HepG2 (cell line): ENCODE results near the gene GPC6. TPM values are rescaled to one million over a fixed set of nuclear protein-coding genes. Genes with fewer than 3 reads are reported as not detected.

Experiments
- ATAC-seq: fragments of 200-7000 bp; cut with Tn5 transposase; 3 replicates; pipeline ENCODE4 v1.9.1; 2020; ENCODE audit warnings: mild to moderate bottlenecking, moderate library complexity
- BruUV-seq: library from RNA; stranded (reverse); fragments of 400-500 nt; replicated peaks from 2 replicates; lab custom pipeline; 2021; lab: Mats Ljungman, UMichigan
- CTCF ChIA-PET: fragments of 300-600 bp; formaldehyde crosslinking; extraction: SDS; loops from one replicate; lab custom pipeline; 2021; ENCODE audit warnings: low total read pairs, inconsistent platforms, low intra/inter-chr PET ratio; lab: Yijun Ruan, JAX
- POLR2A ChIA-PET: fragments of 350-600 bp; sonication (Branson Sonifier 250); formaldehyde crosslinking; loops from one replicate; lab custom pipeline; 2020; ENCODE audit warnings: antibody characterized with exemption, inconsistent platforms; lab: Yijun Ruan, JAX
- DNase-seq: peaks from one replicate; pipeline ENCODE4 v3.0.0-alpha.2; 2015; ENCODE audit warnings: low spot score
- FAIRE-seq: peaks from 3 replicates; lab custom pipeline; 2011; peaks lifted over from hg19 to GRCh38; lab: Jason Lieb, UNC
- H2AFZ ChIP-seq: one replicate; pipeline ENCODE4 v1.6.1; 2011; ENCODE audit warnings: low read length, inconsistent platforms
- H3K27ac ChIP-seq: fragments of 300-600 bp; 3 replicates; pipeline ENCODE4 v1.8.0; 2011; ENCODE audit warnings: mixed run types, mild to moderate bottlenecking, mixed read lengths, low read length, inconsistent platforms; ENCODE audit not compliant: insufficient read depth; ENCODE audit errors: extremely low read length
- H3K27me3 ChIP-seq, 2 experiments: fragments of 200-600 bp in 1 of 2; 2 replicates in 1 of 2; 3 replicates in 1 of 2; pipeline versions ENCODE4 v1.6.0 to v1.8.0; 2011; ENCODE audit warnings: low read length in 2 of 2, mild to moderate bottlenecking in 2 of 2, moderate library complexity in 2 of 2, inconsistent platforms in 1 of 2; ENCODE audit not compliant: insufficient read depth in 2 of 2, control insufficient read depth in 1 of 2
- H3K36me3 ChIP-seq, 2 experiments: fragments of 200-600 bp in 1 of 2; replicated peaks in 1 of 2; 2 replicates in 1 of 2; 3 replicates in 1 of 2; pipeline versions ENCODE4 v1.5.1 to v1.8.0; 2011; ENCODE audit warnings: low read length in 2 of 2, inconsistent platforms in 1 of 2; ENCODE audit not compliant: insufficient read depth in 2 of 2, control insufficient read depth in 1 of 2
- H3K4me1 ChIP-seq: 2 replicates; pipeline ENCODE4 v1.5.1; 2012; ENCODE audit warnings: low read length, inconsistent platforms; ENCODE audit not compliant: insufficient read depth
- H3K4me2 ChIP-seq: 2 replicates; pipeline ENCODE4 v1.6.0; 2011; ENCODE audit warnings: low read depth, low read length, inconsistent platforms
- H3K4me3 ChIP-seq, 3 experiments: fragments of 200-600 bp in 1 of 3; sonication (generic), shearing (Covaris generic) in 1 of 3; replicated peaks in 1 of 3; 2 replicates each; pipeline ENCODE4 v1.5.1; 2011 to 2016; ENCODE audit warnings: low read length in 3 of 3, inconsistent platforms in 2 of 3, low read depth in 2 of 3, mild to moderate bottlenecking in 2 of 3, control low read depth in 1 of 3, mixed read lengths in 1 of 3; ENCODE audit not compliant: insufficient read depth in 1 of 3
- H3K79me2 ChIP-seq: one replicate; pipeline ENCODE4 v1.6.1; 2011; ENCODE audit warnings: low read length, inconsistent platforms; ENCODE audit not compliant: insufficient read depth
- H3K9ac ChIP-seq: 2 replicates; pipeline ENCODE4 v1.6.0; 2011; ENCODE audit warnings: mild to moderate bottlenecking, low read depth, low read length, inconsistent platforms; ENCODE audit not compliant: insufficient read depth
- H3K9me3 ChIP-seq: 2 replicates; pipeline ENCODE4 v1.5.1; 2012; ENCODE audit warnings: mild to moderate bottlenecking, low read length
- H4K20me1 ChIP-seq: 2 replicates; pipeline ENCODE4 v1.6.0; 2011; ENCODE audit warnings: inconsistent platforms, mild to moderate bottlenecking, low read length, moderate library complexity; ENCODE audit not compliant: insufficient read depth
- IRX3 ChIP-seq: sonication (generic); formaldehyde crosslinking; IDR thresholded peaks from 2 replicates; pipeline ENCODE4 v1.8.1; 2023; ENCODE audit warnings: mild to moderate bottlenecking, low read depth, missing genetic modification reagents, borderline replicate concordance
- KDM4B ChIP-seq: sonication (generic); formaldehyde crosslinking; IDR thresholded peaks from 2 replicates; pipeline ENCODE4 v1.4.0; 2020; ENCODE audit warnings: missing genetic modification reagents
- RBM22 ChIP-seq: fragments of 200-400 bp; formaldehyde crosslinking; optimal IDR thresholded peaks from 2 replicates; pipeline ENCODE3; 2017; ENCODE audit warnings: mild to moderate bottlenecking, low read length, moderate library complexity
- SIX4 ChIP-seq: sonication (generic); formaldehyde crosslinking; IDR thresholded peaks from 2 replicates; pipeline ENCODE4 v1.4.0; 2020; ENCODE audit warnings: missing genetic modification reagents
- YEATS4 ChIP-seq: sonication (generic); formaldehyde crosslinking; IDR thresholded peaks from 2 replicates; pipeline ENCODE4 v1.4.0; 2020; ENCODE audit warnings: missing genetic modification reagents, borderline replicate concordance
- ZFP62 ChIP-seq: sonication (generic); formaldehyde crosslinking; IDR thresholded peaks from 2 replicates; pipeline ENCODE4 v1.4.0; 2020; ENCODE audit warnings: missing genetic modification reagents
- ZNF282 ChIP-seq: fragments of 450-650 bp; IDR thresholded peaks from 2 replicates; pipeline ENCODE4 v1.6.1; 2018; ENCODE audit not compliant: partially characterized antibody
- ZNF337 ChIP-seq: sonication (generic); formaldehyde crosslinking; IDR thresholded peaks from 2 replicates; pipeline ENCODE4 v1.5.1; 2020; ENCODE audit warnings: missing genetic modification reagents, low read depth, mild to moderate bottlenecking, borderline replicate concordance
- ZNF577 ChIP-seq: sonication (generic); formaldehyde crosslinking; IDR thresholded peaks from 2 replicates; pipeline ENCODE4 v1.4.0; 2020; ENCODE audit warnings: mild to moderate bottlenecking, low read depth, missing genetic modification reagents, borderline replicate concordance
- ZNF782 ChIP-seq: sonication (generic); formaldehyde crosslinking; IDR thresholded peaks from 2 replicates; pipeline ENCODE4 v1.4.0; 2020; ENCODE audit warnings: missing genetic modification reagents, mild to moderate bottlenecking, borderline replicate concordance
- WGBS: methylation state at CpG from one replicate; pipeline ENCODE4 v1.1.6; 2017; ENCODE audit warnings: low lambda C conversion rate; 5-methylcytosine and 5-hydroxymethylcytosine counted together
- in situ Hi-C: cut with HindIII; loops from 2 replicates; pipeline ENCODE4 v1.10.0; 2017; ENCODE audit warnings: low pct_unique_long_range_greater_than_20kb; ENCODE audit not compliant: extremely low pct_ligation_motif_present
- intact Hi-C: fragments of 100-400 bp; cut with micrococcal nuclease; formaldehyde crosslinking; loops from one replicate; pipeline ENCODE4 v1.10.0; 2022; ENCODE audit not compliant: unreplicated experiment
- polyA plus RNA-seq, 8 experiments: library from polyadenylated mRNA; depleted of rRNA in 3 of 8; stranded (reverse) in 7 of 8; unstranded in 1 of 8; fragments of >200 nt; fragmentation: Illumina TruSeq in 4 of 8; extraction: Trizol in 4 of 8; gene quantifications; 2 replicates each; pipeline versions ENCODE4 v1.2.1 to v1.2.3, GENCODE V29; 2011 to 2016; ENCODE audit warnings: low read depth in 4 of 8, missing spikeins in 1 of 8, mixed read lengths in 1 of 8; ENCODE audit not compliant: insufficient read depth in 1 of 8
- total RNA-seq, 5 experiments: library from RNA; depleted of rRNA; stranded (reverse); fragments of >200 nt; fragmentation: Illumina TruSeq; extraction: Trizol; gene quantifications; 2 replicates each; pipeline ENCODE4 v1.2.3, GENCODE V29; 2016; ENCODE audit warnings: low read depth in 1 of 5
- TF ChIP-seq, protein P1 (sequence below): fragments of 450-650 bp; IDR thresholded peaks from 2 replicates; pipeline ENCODE4 v1.6.1; 2017; ENCODE audit warnings: mild to moderate bottlenecking
- TF ChIP-seq, protein P2 (sequence below): sonication (generic); formaldehyde crosslinking; IDR thresholded peaks from 2 replicates; pipeline ENCODE4 v1.4.0; 2020; ENCODE audit warnings: missing genetic modification reagents

GPC6 gene
- total and polyA plus RNA-seq, 2 of the 13 experiments (the other 11 are each of a cell fraction or from before 2014, with no cell fraction given), result 24.5 to 33.9 TPM

DNA sequence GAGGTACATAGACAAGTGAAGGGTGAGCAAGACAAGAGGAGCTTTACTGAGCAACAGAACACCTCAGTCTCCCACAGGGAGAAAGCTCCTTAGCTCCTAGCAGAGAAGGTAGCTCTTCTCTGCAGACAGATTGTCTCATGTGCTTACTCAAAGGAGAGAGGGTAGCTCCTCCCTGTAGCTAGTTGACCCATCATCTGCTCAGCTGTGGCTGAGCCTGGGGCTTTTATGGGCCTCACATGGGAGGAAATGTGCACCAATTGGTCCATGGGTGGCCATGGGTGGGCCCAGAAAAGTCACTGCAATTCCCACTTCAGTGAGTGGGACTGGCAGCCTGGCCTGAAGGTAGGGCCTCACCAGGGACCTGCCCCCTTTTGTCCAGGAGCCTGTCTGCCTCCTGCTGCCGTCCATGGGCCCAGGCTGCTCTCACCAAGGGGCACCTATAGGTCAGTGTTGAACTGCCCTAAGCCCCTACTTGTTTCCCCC lies 246.2 kb downstream of the GPC6 start:
- intact Hi-C loops (no loop called here), in situ Hi-C loops (no loop called here)
- no peak for TF ChIP-seq ZNF577 (CRISPR knock-in tag)
- TF ChIP-seq IRX3 (CRISPR knock-in tag), result no peak
- TF ChIP-seq RBM22, result no peak
- TF ChIP-seq ZNF282, result no peak
- TF ChIP-seq ZNF782 (CRISPR knock-in tag), result no peak
- H3K27ac ChIP-seq, result no peak overlapping the region
- no peak overlapping the region for H3K4me2 ChIP-seq
- BruUV-seq, result no TSS peak
- ChIA-PET POLR2A (no interaction called here), CTCF (no interaction called here)
- H3K4me1 ChIP-seq, result no peaks in the 10 kb centered on the region
- ATAC-seq (no peak; the same call in 2 of the 3 replicates), FAIRE-seq (no peak), DNase-seq (no peak)
- no peak overlapping the region for H2AFZ ChIP-seq
- no CpG with 5 or more reads among the region's 1 CpG for WGBS
- H3K27me3 ChIP-seq, result no peaks in the 10 kb centered on the region
- H3K9ac ChIP-seq, result no peak overlapping the region
- H3K79me2 ChIP-seq, result peaks cover 9% of the 10 kb centered on the region
- no peak overlapping the region for H3K4me3 ChIP-seq
- peaks cover 17% of the 10 kb centered on the region for H3K9me3 ChIP-seq
- H3K36me3 ChIP-seq, result no peaks in the 10 kb centered on the region
- H4K20me1 ChIP-seq, result no peaks in the 10 kb centered on the region

DNA sequence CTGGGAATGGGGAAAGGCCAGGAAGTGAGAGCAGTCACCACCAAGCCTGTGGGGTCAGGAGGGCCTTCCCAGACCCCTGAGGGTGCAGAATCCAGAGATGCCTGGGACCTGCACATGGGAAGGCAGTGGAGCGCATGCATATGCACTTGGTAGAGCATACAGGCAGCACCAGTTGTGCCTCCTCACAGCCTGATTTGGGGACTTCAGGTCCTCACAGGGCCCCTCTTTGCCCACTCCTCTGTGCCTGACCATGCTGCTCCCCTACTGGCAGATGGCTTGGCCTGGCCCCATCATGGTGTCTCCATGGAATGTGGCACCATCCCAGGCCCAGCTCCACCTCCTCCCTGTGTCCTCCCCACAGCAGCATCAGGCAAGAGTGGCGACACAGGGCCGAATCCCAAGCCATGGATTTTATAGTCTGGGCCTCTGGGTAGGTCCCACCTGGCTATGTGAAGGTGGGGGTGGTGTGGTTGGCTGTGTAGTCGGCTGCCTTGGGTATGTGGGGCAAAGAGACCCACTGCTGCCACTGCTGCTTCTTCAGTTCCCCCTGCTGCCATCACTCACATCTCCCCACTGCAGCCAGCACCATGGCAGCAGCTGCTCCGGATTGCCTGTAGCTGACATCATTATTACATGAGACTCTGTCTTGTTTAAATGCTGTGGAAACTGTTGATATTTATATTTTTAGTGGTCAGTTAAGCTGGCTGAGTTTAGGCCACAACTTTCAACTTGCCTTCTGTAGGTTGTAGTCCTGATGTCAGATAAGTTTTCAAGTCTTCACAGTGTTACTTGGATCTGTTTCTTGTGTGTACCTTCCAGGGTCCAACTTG lies 247.0 kb downstream of the GPC6 start:
- Histone ChIP-seq H3K9me3 (peaks cover 15% of the 10 kb centered on the region), H4K20me1 (no peaks in the 10 kb centered on the region), H3K27ac (no peak overlapping the region), H3K9ac (no peak overlapping the region), H3K4me3 (no peak overlapping the region), H3K4me1 (no peaks in the 10 kb centered on the region), H3K27me3 (no peaks in the 10 kb centered on the region), H3K36me3 (no peaks in the 10 kb centered on the region), H3K79me2 (peaks cover 9% of the 10 kb centered on the region), H3K4me2 (no peak overlapping the region), H2AFZ (no peak overlapping the region)
- DNase-seq (no peak), ATAC-seq (no peak; the same call in 1 of the 3 replicates), FAIRE-seq (no peak)
- BruUV-seq, result no TSS peak
- in situ Hi-C loops (no loop called here), intact Hi-C loops (no loop called here)
- CTCF ChIA-PET, result no interaction called here
- POLR2A ChIA-PET, result no interaction called here
- WGBS, result 95% methylated on average over 2 of the region's 5 CpGs
- no peak for TF ChIP-seq KDM4B
- no peak for TF ChIP-seq ZFP62 (CRISPR knock-in tag)
- TF ChIP-seq SIX4 (CRISPR knock-in tag), result no peak
- no peak for TF ChIP-seq YEATS4
- no peak for TF ChIP-seq ZNF337
- TF ChIP-seq, protein P1, sequence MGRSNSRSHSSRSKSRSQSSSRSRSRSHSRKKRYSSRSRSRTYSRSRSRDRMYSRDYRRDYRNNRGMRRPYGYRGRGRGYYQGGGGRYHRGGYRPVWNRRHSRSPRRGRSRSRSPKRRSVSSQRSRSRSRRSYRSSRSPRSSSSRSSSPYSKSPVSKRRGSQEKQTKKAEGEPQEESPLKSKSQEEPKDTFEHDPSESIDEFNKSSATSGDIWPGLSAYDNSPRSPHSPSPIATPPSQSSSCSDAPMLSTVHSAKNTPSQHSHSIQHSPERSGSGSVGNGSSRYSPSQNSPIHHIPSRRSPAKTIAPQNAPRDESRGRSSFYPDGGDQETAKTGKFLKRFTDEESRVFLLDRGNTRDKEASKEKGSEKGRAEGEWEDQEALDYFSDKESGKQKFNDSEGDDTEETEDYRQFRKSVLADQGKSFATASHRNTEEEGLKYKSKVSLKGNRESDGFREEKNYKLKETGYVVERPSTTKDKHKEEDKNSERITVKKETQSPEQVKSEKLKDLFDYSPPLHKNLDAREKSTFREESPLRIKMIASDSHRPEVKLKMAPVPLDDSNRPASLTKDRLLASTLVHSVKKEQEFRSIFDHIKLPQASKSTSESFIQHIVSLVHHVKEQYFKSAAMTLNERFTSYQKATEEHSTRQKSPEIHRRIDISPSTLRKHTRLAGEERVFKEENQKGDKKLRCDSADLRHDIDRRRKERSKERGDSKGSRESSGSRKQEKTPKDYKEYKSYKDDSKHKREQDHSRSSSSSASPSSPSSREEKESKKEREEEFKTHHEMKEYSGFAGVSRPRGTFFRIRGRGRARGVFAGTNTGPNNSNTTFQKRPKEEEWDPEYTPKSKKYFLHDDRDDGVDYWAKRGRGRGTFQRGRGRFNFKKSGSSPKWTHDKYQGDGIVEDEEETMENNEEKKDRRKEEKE, result no peak
- TF ChIP-seq, protein P2, sequence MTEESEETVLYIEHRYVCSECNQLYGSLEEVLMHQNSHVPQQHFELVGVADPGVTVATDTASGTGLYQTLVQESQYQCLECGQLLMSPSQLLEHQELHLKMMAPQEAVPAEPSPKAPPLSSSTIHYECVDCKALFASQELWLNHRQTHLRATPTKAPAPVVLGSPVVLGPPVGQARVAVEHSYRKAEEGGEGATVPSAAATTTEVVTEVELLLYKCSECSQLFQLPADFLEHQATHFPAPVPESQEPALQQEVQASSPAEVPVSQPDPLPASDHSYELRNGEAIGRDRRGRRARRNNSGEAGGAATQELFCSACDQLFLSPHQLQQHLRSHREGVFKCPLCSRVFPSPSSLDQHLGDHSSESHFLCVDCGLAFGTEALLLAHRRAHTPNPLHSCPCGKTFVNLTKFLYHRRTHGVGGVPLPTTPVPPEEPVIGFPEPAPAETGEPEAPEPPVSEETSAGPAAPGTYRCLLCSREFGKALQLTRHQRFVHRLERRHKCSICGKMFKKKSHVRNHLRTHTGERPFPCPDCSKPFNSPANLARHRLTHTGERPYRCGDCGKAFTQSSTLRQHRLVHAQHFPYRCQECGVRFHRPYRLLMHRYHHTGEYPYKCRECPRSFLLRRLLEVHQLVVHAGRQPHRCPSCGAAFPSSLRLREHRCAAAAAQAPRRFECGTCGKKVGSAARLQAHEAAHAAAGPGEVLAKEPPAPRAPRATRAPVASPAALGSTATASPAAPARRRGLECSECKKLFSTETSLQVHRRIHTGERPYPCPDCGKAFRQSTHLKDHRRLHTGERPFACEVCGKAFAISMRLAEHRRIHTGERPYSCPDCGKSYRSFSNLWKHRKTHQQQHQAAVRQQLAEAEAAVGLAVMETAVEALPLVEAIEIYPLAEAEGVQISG (CRISPR knock-in tag), result no peak
